Measurements from ENCODE around the gene MAP6D1.

The MAP6D1 gene

GRCh38 chr3:183818706-183819624 lies 6.4 kb downstream of the MAP6D1 start:
- no peak for DNase-seq (ENCODE audit: extremely low spot score)
- no peak for TF ChIP-seq CTCF (IDR thresholded peaks at IDR 0.05; ENCODE audit: control extremely low read depth, extremely low read depth, low read depth, missing control alignments)
- ChIA-PET POLR2A (no interaction called here), CTCF (interaction anchor here (0.7 kb wide), 1 partner anchor 19 kb away, joined by 3 read pairs; no protein-coding TSS in a partner anchor)

- no peak for DNase-seq (ENCODE audit: extremely low spot score)
- CTCF ChIA-PET: interaction anchor here (0.7 to 1.0 kb wide), 2 partner anchors 12 to 18 kb away, joined by 3 read pairs; no protein-coding TSS in a partner anchor
- POLR2A ChIA-PET: no interaction called here
- no peak for TF ChIP-seq CTCF (IDR thresholded peaks at IDR 0.05; ENCODE audit: control extremely low read depth, extremely low read depth, low read depth, missing control alignments)
Observed at GRCh38 chr3:183818041-183818620, 7.2 kb downstream of the MAP6D1 start.

- no peak for DNase-seq (ENCODE audit: extremely low spot score)
- POLR2A ChIA-PET: no interaction called here
- CTCF ChIA-PET: interaction anchor here (1.0 kb wide), 1 partner anchor 12 kb away, joined by 3 read pairs; no protein-coding TSS in a partner anchor
- no peak for TF ChIP-seq CTCF (IDR thresholded peaks at IDR 0.05; ENCODE audit: control extremely low read depth, extremely low read depth, low read depth, missing control alignments)
Observed at GRCh38 chr3:183817639-183818038, 7.7 kb downstream of the MAP6D1 start.

- DNase-seq (ENCODE audit: extremely low spot score): no peak
- ChIA-PET POLR2A (interaction anchor here (0.6 kb wide), 1 partner anchor 64 kb away, joined by 5 read pairs; no protein-coding TSS in a partner anchor), CTCF (interaction anchor here (1.0 kb wide), 1 partner anchor 13 kb away, joined by 3 read pairs; no protein-coding TSS in a partner anchor)
- TF ChIP-seq CTCF (IDR thresholded peaks at IDR 0.05; ENCODE audit: control extremely low read depth, extremely low read depth, low read depth, missing control alignments): no peak
Observed at GRCh38 chr3:183816681-183817510, 8.5 kb downstream of the MAP6D1 start.

- no peak for DNase-seq (ENCODE audit: extremely low spot score)
- CTCF ChIA-PET: interaction anchor here (1.3 to 1.4 kb wide), 2 partner anchors 11 to 68 kb away, joined by 3 to 5 read pairs; no protein-coding TSS in a partner anchor
- POLR2A ChIA-PET: no interaction called here
- no peak for TF ChIP-seq CTCF (IDR thresholded peaks at IDR 0.05; ENCODE audit: control extremely low read depth, extremely low read depth, low read depth, missing control alignments)
Observed at GRCh38 chr3:183815951-183816475, 9.4 kb downstream of the MAP6D1 start.

GRCh38 chr3:183815563-183815940 lies 9.8 kb downstream of the MAP6D1 start:
- ChIA-PET POLR2A (no interaction called here), CTCF (interaction anchor here (1.3 to 1.4 kb wide), 2 partner anchors 11 to 69 kb away, joined by 3 to 5 read pairs; no protein-coding TSS in a partner anchor)

More at GRCh38 chr3:183815563-183815940, 9.8 kb downstream of the MAP6D1 start:
- no peak for TF ChIP-seq CTCF (IDR thresholded peaks at IDR 0.05; ENCODE audit: control extremely low read depth, extremely low read depth, low read depth, missing control alignments)
- DNase-seq (ENCODE audit: extremely low spot score): no peak

Measured in GM10248 (cell line).